K562 (cell line): ENCODE measurements around the gene CAPN10. TPM values are rescaled to one million over a fixed set of nuclear protein-coding genes. Genes with fewer than 3 reads are reported as not detected.

Experiments used
- ARID1B ChIP-seq: fragments of 450-650 bp; IDR thresholded peaks from 2 replicates; pipeline ENCODE4 v1.6.1; 2016; ENCODE audit warnings: antibody characterized with exemption, mild to moderate bottlenecking, inconsistent platforms
- ASH1L ChIP-seq: fragments of 450-650 bp; IDR thresholded peaks from 2 replicates; pipeline ENCODE4 v1.6.1; 2018; ENCODE audit warnings: borderline replicate concordance, mild to moderate bottlenecking, low read depth; ENCODE audit not compliant: partially characterized antibody
- DIDO1 ChIP-seq: fragments of 450-650 bp; IDR thresholded peaks from 2 replicates; pipeline ENCODE4 v1.6.1; 2016; ENCODE audit warnings: low read depth, missing biosample characterization, missing genetic modification characterization
- EGR1 ChIP-seq: fragments of 450-650 bp; conservative IDR thresholded peaks from 2 replicates; pipeline ENCODE4 v1.6.1; 2017; ENCODE audit warnings: mild to moderate bottlenecking
- GTF2A2 ChIP-seq: IDR thresholded peaks from 2 replicates; pipeline ENCODE4 v1.6.1; 2016; ENCODE audit warnings: mild to moderate bottlenecking, missing genetic modification characterization, missing compliant biosample characterization
- IFI16 ChIP-seq: fragments of 250-450 bp; sonication (Bioruptor Pico); IDR thresholded peaks from 2 replicates; pipeline ENCODE4 v2.1.2; 2022; ENCODE audit warnings: mild to moderate bottlenecking, inconsistent platforms
- KLF16 ChIP-seq: IDR thresholded peaks from 2 replicates; pipeline ENCODE4 v1.6.1; 2016; ENCODE audit warnings: antibody characterized with exemption
- MAZ ChIP-seq, 2 experiments: fragments of 450-650 bp in 1 of 2; sonication (generic) in 1 of 2; formaldehyde crosslinking; IDR thresholded peaks in 1 of 2; conservative IDR thresholded peaks in 1 of 2; 2 replicates each; pipeline versions ENCODE4 v1.4.0 to v1.5.0; 2020; ENCODE audit warnings: mild to moderate bottlenecking in 1 of 2, missing genetic modification reagents in 1 of 2
- MED1 ChIP-seq: sonication (generic); formaldehyde crosslinking; IDR thresholded peaks from 2 replicates; pipeline ENCODE4 v1.8.1; 2023; ENCODE audit warnings: missing genetic modification reagents, borderline replicate concordance
- NFIC ChIP-seq: fragments of 450-650 bp; IDR thresholded peaks from 2 replicates; pipeline ENCODE4 v1.6.1; 2017; ENCODE audit warnings: mild to moderate bottlenecking, inconsistent platforms
- POLR2H ChIP-seq: IDR thresholded peaks from 2 replicates; pipeline ENCODE4 v1.6.1; 2016; ENCODE audit warnings: missing genetic modification characterization, low read depth, mild to moderate bottlenecking, control low read depth, missing compliant biosample characterization, moderate library complexity
- RHOXF2B ChIP-seq: fragments of 250-450 bp; sonication (Bioruptor Pico); conservative IDR thresholded peaks from 2 replicates; pipeline ENCODE4 v1.5.1; 2021
- SREBF1 ChIP-seq: fragments of 150-350 bp; IDR thresholded peaks from 2 replicates; pipeline ENCODE4 v1.6.1; 2014; ENCODE audit warnings: antibody characterized with exemption, low read depth, low read length, borderline replicate concordance
- SRF ChIP-seq, 2 experiments: fragments of 250-450, 450-650 bp in 1 of 2; sonication (Bioruptor Pico) in 1 of 2; sonication (generic) in 1 of 2; formaldehyde crosslinking; IDR thresholded peaks; 2 replicates each; pipeline versions ENCODE4 v1.5.0 to v1.5.1; 2020 to 2022; ENCODE audit warnings: mild to moderate bottlenecking in 1 of 2, missing genetic modification reagents in 1 of 2
- TEAD4 ChIP-seq, 2 experiments: sonication (generic) in 1 of 2; formaldehyde crosslinking in 1 of 2; IDR thresholded peaks; 2 replicates each; pipeline versions ENCODE4 v1.6.1 to v1.8.0; 2012 to 2022; ENCODE audit warnings: borderline replicate concordance in 1 of 2, inconsistent platforms in 1 of 2, low read length in 1 of 2, mild to moderate bottlenecking in 1 of 2, missing genetic modification reagents in 1 of 2
- TFAM ChIP-seq: fragments of 250-450 bp; sonication (Bioruptor Pico); conservative IDR thresholded peaks from 2 replicates; pipeline ENCODE4 v1.5.0; 2021; ENCODE audit warnings: mild to moderate bottlenecking, moderate library complexity
- TFE3 ChIP-seq: fragments of 450-650 bp; formaldehyde crosslinking; IDR thresholded peaks from 2 replicates; pipeline ENCODE4 v1.4.0; 2020; ENCODE audit warnings: mild to moderate bottlenecking, mixed read lengths
- THRA ChIP-seq: fragments of 450-650 bp; IDR thresholded peaks from 2 replicates; pipeline ENCODE4 v1.6.1; 2017; ENCODE audit warnings: mild to moderate bottlenecking, moderate library complexity
- U2AF2 ChIP-seq: fragments of 200-400 bp; formaldehyde crosslinking; optimal IDR thresholded peaks from 2 replicates; pipeline ENCODE3; 2017; ENCODE audit warnings: low read depth, mild to moderate bottlenecking, low read length
- ZBTB34 ChIP-seq: fragments of 250-450 bp; sonication (Bioruptor Pico); IDR thresholded peaks from 2 replicates; pipeline ENCODE4 v1.8.0; 2021; ENCODE audit warnings: mild to moderate bottlenecking, moderate library complexity
- ZFP36 ChIP-seq: fragments of 150-350 bp; IDR thresholded peaks from 2 replicates; pipeline ENCODE4 v1.6.1; 2018; ENCODE audit warnings: low read length, low read depth; ENCODE audit not compliant: partially characterized antibody
- ZNF3 ChIP-seq: fragments of 250-450 bp; sonication (Bioruptor Pico); IDR thresholded peaks from 2 replicates; pipeline ENCODE4 v1.5.0; 2021; ENCODE audit warnings: mild to moderate bottlenecking, moderate library complexity
- ZNF507 ChIP-seq: conservative IDR thresholded peaks from 2 replicates; pipeline ENCODE4 v1.6.1; 2017; ENCODE audit warnings: missing genetic modification characterization, missing compliant biosample characterization
- ZNF583 ChIP-seq: fragments of 250-450 bp; sonication (Bioruptor Pico); IDR thresholded peaks from 2 replicates; pipeline ENCODE4 v1.4.0; 2020
- ZNF644 ChIP-seq: fragments of 200-800 bp; sonication (Bioruptor generic); IDR thresholded peaks from 2 replicates; pipeline ENCODE4 v1.6.1; 2016; ENCODE audit warnings: low read depth, missing genetic modification characterization, missing compliant biosample characterization
- polyA plus RNA-seq, 8 experiments: library from polyadenylated mRNA; depleted of rRNA in 4 of 8; stranded (reverse) in 5 of 8; unstranded in 3 of 8; fragments of >200 nt; fragmentation: Nextera tagmentation in 2 of 8; fragmentation: Illumina TruSeq in 1 of 8; extraction: Ambion mirVana in 2 of 8; extraction: Trizol in 1 of 8; gene quantifications; 2 replicates each; pipeline versions ENCODE4 v1.2.1 to v1.2.3, GENCODE V29; 2011 to 2014; ENCODE audit warnings: inconsistent platforms in 1 of 8, missing spikeins in 1 of 8
- total RNA-seq, 7 experiments: library from RNA; depleted of rRNA in 6 of 7; stranded (reverse); fragments of >200 nt in 6 of 7; fragmentation: Illumina TruSeq in 2 of 7; extraction: Trizol in 2 of 7; gene quantifications; 2 replicates each; pipeline versions ENCODE4 v1.2.1 to v1.2.3, GENCODE V29; 2011 to 2021; ENCODE audit warnings: low replicate concordance in 1 of 7

The CAPN10 gene
- total and polyA plus RNA-seq, 9 of the 15 experiments (the other 6 are each of a cell fraction or from before 2014, with no cell fraction given): 0.08 to 26.1 (median 8.4) TPM

GRCh38 chr2:240565333-240566202 is 21.0 kb upstream of the CAPN10 start (continued):
- TF ChIP-seq MED1 (CRISPR knock-in tag) (no peak), ZNF507 (tag) (no peak), TFE3 (CRISPR knock-in tag) (no peak), GTF2A2 (no peak), ASH1L (no peak), RHOXF2B (CRISPR knock-in tag) (no peak), ARID1B (peak; percentile 96), TFAM (CRISPR knock-in tag) (no peak), IFI16 (no peak), NFIC (peak; percentile 58), DIDO1 (tag) (no peak), MAZ (CRISPR knock-in tag; conservative IDR thresholded peaks at IDR 0.05 in 1 of 2, IDR thresholded peaks at IDR 0.05 in 1 of 2) (peak in 1 of 2 experiments; percentile 48), TEAD4 (IDR thresholded peaks at IDR 0.05; ENCODE audit: low read length) (peak; percentile 80), TEAD4 (CRISPR knock-in tag; IDR thresholded peaks at IDR 0.05; ENCODE audit: borderline replicate concordance) (no peak), KLF16 (0 out of 2 replicates have a peak, but pooled peaks have one; percentile 13), ZFP36 (peak; percentile 46), ZBTB34 (CRISPR knock-in tag) (no peak), EGR1 (peak; percentile 31), POLR2H (tag) (peak; percentile 50; the same call in 1 of the 2 replicates), SREBF1 (no peak), ZNF644 (tag) (0 out of 2 replicates have a peak, but pooled peaks have one; percentile 48), U2AF2 (no peak), SRF (CRISPR knock-in tag; IDR thresholded peaks at IDR 0.05) (0 out of 4 replicates have a peak, but pooled peaks of 1 of the 2 experiments have one; percentile 26), ZNF583 (CRISPR knock-in tag) (no peak), ZNF3 (CRISPR knock-in tag) (no peak), THRA (no peak)
